NCI-H1436 (cell line): Measurements from ENCODE around the gene GAB2.
A peak's percentile ranks its signal among the peaks of the same experiment; 100 is the strongest.

Source experiments
- DNase-seq: peaks from one replicate; lab custom pipeline; 2025; lab: John Stamatoyannopoulos, UW

The GAB2 gene

DNA sequence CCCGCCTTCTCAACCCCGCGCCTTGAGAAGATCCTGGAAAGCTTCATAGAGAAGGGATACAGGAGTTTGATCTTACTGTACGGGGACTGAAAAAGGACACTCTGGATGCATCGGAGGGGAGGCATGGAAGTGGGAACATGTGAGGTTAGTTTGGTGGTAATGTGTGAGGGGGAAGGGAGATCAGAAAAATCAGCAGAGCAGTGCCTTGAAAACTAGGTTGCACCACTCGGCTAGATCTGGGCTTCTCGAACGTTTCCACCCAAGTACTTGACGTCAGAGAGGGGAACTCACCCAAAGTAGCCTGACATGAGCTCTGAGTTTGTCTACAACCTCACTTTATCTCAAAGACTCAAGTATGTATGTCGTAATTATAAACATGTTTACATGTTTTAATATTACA is 214.4 kb downstream of the GAB2 start:
- DNase-seq = no peak

DNA sequence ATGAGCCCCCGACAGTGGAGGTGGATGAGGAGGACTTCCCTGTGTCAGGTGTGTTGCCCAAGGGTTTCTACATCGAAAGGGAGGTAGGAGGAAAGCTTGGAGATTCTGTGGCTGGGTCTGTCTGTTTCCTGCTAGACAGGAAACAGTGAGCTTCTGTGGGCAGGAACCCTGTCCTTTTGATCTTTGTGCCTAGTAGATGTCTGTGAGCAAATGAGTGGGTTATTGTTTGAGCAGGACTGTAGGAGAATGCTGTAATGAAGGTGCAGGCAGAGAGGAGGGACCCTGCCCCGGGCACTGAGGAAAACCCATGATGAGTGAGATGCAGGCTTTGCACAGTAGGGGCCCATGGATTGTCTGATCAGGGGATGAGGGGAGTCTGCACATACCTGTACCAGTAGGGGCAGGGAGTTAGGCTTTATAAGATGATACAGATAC is 214.9 kb downstream of the GAB2 start:
- DNase-seq = no peak

- no peak for DNase-seq
Measured at GRCh38 chr11:78201096-78201818, 216.4 kb downstream of the GAB2 start.

GRCh38 chr11:78200553-78200952 is 217.1 kb downstream of the GAB2 start:
- no peak for DNase-seq

- DNase-seq = no peak
Measured at GRCh38 chr11:78200061-78200460, 217.6 kb downstream of the GAB2 start.

- DNase-seq = no peak
Measured at GRCh38 chr11:78199653-78200015, 218.0 kb downstream of the GAB2 start.

GRCh38 chr11:78199015-78199652 is 218.5 kb downstream of the GAB2 start:
- DNase-seq = no peak

DNA sequence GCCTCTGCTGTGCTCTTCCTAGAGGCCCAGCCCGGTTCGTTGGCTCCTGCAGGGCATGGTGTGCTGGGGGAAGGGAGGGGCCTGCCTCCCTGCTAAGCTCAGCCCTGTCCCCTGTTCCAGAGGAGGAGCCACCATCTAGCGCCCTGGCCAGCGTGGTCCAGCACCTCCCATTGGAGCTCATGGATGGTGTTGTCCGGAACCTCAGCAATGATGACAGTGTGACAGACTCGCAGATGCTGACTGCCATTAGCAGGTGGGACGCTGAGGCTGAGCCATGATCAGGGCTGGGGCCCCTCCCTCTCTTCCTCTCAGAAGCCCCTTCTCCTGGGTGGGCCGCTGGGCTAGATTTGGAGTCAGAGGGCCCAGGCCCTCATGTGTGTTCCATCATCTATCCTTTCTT is 219.8 kb downstream of the GAB2 start:
- DNase-seq = no peak

- DNase-seq = no peak
Measured at GRCh38 chr11:78196661-78197091, 220.9 kb downstream of the GAB2 start.

DNA sequence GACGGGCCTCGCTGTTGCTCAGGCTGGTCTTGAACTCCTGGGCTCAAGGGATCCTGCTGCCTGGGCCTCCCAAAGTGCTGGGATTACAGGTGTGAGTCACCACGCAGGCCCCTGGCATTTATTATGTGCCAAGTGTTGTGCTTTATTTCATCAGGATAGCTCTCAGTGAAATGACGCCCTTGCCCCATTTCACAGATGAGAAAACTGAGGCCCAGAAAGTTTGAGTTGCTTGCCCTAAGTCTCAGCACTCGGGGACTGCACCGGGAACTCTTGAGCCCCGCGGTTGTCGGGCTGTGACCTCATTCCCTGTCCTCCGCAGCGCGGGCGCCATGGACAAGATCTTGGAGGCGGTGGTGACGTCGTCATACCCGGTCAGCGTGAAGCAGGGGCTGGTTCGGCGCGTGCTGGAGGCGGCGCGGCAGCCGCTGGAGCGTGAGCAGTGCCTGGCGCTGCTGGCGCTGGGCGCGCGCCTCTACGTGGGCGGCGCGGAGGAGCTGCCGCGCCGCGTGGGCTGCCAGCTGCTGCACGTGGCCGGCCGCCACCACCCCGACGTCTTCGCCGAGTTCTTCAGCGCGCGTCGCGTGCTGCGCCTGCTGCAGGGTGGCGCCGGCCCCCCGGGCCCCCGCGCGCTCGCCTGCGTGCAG is 221.6 kb downstream of the GAB2 start:
- no peak for DNase-seq

- no peak for DNase-seq
Measured at GRCh38 chr11:78194490-78194889, 223.1 kb downstream of the GAB2 start.

DNA sequence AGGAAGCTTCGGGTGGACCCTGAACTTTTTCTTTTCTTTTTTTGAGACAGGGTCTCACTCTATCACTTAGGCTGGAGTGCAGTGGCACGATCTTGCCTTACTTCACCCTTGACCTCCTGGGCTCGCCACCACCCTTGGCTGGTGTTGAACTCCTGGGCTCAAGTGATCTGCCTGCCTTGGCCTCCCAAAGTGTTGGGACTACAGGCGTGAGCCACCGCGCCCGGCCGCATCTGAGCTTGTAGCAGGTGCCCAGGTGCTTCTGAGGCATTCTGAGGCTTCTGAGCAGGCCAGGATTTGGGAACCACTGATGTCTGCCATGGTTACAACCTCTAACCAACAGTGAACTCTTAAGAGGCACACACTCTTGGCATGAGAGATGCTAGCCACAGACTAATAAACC is 223.8 kb downstream of the GAB2 start:
- no peak for DNase-seq

DNA sequence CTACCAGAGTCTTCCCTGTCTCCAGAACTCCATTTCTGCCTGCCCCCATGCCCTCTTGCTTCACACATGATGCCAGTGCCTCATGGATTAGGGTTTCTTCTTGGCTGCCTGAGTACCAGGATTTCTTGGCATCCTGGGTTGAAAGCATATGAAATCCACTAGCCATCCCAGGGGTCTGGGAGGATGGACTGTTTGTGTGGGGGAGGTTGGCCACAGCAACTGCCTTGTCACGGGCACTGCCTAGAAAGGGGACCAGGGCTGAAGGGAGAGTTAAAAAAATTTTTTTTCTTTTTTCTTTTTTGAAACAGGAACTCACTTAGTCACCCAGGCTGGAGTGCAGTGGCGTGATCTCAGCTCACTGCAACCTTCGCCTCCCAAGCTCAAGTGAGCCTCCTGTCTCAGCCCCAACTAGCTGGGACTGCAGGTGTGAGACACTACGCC is 224.7 kb downstream of the GAB2 start:
- no peak for DNase-seq

DNA sequence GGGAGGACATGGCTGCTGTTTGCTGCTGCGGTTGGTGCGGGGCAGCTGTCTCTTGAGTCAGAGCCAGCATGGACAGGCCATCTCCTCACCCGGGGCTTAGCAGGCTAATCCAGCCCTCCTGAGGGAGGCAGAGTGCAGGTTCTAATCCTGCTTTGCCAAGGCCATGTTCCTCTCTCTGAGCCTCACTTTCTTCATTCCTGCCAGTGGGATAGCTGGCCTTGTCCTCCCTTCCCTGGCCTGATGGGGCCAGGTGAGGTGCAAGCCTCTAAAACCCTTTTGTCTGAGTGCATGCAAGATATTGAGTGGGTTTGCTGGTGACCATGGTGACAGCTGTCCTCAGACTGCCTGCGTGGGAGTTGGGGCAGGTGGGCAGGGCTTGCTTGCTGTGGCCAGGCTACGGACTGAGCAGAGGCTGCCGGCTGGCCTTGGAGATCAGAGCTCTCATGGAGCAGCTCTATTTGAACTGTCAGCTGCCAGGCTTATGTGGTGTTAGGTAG is 225.3 kb downstream of the GAB2 start:
- no peak for DNase-seq

DNA sequence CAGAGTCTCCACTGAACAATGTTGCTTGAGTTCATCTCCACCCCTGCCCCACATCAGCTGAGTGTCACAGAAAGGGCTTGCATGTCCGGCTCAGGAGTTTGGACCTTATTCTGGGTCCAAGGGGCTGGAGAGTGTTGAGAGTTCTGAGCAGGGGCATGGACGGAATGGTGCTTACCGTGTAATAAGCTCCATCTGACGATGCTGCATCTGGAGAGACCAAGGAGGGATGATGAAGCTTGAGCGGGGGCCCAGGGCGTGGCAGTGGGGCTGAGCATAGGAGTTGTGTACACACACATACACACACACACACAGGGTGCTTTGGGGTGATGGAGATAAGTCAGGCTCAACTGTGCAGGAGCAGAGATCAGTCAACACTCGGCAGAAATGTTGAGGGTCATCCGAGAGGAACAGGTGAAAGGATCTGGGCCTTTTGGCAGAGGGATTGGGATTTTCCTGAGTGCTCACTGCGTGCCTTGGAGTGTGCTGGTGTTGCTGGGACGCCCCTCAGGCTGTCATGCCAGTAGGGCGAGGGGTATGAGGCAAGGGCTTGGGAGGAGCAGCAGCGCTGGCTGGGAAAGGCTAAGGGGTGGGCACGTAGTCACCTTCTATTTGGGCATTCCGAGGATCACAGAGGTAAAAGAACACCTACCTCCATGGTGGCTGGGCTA is 226.6 kb downstream of the GAB2 start:
- no peak for DNase-seq

DNA sequence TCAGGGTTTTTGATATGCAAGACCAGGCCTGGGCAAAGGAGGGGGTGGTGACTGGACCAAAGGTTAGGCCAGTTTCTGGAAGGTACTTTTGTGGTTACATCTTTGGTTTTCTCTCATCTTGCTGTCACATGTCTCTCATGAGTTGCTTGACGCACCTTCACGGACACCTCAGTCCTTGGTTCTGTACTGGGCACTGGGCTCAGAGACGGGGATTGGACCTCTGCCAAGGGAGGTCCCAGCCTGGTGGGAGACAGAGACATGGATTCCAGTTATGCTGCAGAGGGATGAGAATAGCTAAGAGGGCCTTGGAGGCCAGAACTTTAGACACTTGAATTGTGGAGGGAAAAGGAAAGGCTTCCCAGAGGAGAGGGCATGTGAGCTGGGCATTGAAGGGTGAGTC is 227.2 kb downstream of the GAB2 start:
- DNase-seq = no peak

DNA sequence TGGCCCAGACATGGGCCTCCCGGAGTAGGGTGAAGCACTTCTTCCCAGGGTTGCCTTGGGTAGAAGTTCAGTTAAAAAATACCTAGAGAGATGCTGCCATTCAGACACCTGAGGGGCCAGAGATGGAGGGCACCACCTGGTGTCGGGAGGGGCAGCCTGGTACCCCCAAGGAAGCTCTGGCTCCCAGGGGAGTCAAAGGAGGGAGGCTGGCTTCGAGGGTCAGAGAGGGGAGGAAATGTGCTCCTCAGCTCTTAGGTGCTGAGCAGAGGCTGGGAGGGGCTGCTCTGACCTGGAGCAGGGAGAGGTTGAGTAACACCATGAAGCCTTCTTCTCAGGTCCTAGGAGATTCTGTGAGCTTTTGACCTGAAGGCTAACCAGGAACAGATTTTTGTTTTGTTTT is 227.8 kb downstream of the GAB2 start:
- DNase-seq = no peak

DNA sequence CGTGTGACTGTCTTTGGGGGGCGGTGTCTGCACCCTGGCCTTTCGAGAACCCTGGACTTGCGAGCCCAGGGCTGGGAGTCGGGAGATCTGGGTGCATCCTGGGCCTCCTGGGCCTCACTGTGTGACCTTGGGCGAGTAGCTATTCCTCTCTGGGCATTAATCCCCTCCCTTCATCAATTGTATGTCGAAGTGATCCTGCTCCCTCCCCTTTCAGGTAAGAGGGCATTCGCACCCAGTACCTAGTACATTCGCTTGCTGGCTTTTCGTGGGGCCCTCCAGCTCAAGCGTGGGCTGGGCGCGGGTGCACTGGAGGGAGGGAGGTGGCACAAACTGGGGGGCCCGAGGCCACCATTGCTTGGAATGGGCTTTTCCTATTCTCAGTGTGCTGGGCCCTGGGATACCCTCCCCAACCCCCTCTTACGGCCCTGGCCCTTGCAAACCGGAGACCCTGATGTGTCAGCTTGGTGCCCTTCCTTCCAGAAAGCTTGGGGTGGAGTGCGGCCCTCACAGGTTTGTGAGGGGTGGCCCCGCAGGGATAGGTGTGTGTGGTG is 228.4 kb downstream of the GAB2 start:
- DNase-seq = no peak

GRCh38 chr11:78188286-78189173 is 229.1 kb downstream of the GAB2 start, which contains the start of the genes KCTD21 and USP35:
TSS of gene KCTD21 (minus strand) at chr11:78188626. CDS start at chr11:78174554, 14,072 bp downstream.
TSS of gene USP35 (plus strand) at chr11:78188919. CDS start at chr11:78196246, 7,327 bp downstream.
- peak; percentile 95 for DNase-seq

DNA sequence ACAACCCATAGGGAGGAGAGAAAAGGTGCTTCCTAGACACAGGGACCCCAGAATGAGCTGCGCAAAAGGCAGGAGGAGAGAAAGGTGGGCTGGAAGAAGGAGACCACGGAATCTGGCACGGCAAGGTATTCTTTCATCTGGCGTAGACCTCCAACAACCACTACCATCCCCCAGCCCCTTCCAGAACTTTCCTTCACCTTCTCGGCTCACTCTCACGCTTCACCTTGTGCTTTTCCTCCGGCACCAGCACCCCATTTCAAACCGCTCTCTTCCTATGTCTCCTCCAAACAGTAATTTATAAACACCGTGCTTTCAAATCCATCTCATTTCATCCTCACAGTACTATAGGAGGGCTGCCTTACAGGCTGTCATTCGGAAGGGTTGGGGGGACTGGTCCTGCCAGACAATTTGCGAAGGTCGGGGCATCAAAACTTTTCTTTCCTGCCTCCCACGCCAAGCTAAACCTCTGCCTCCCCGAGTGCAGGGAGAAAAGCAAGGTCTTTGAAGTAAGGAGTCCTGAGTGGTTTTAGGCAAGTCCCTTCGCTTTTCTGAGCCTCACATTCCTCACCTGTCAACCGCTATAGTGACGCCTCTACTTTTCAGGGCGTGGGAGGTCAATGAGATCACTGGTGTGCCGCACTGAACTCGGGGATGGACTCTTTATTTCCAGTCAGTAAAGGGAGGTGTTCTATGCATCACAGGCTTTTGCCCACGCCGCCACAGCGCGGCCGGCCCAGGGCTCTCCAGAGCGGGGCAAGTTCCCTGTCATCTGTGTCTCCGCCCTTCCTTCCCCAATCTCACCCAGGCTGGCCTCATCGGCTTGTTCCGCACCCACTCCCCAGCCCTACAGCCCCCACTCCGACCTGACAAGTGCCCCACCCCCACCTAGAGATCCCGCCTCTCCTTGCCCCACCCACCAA is 230.0 kb downstream of the GAB2 start:
- DNase-seq = no peak
